Mesendoderm (in vitro differentiated cells): ENCODE results near the gene OR7G3.

Source experiments
- DNase-seq: peaks from one replicate; pipeline ENCODE4 v3.0.0; 2013
- H2AK5ac ChIP-seq: 2 replicates; pipeline ENCODE4 v1.6.1; 2013; ENCODE audit warnings: low read length, inconsistent platforms
- H2BK120ac ChIP-seq: 2 replicates; pipeline ENCODE4 v1.6.1; 2013; ENCODE audit warnings: low read depth, mild to moderate bottlenecking, low read length, moderate library complexity, mixed read lengths
- H2BK15ac ChIP-seq: replicated peaks from 2 replicates; pipeline ENCODE4 v1.6.1; 2013; ENCODE audit warnings: low read depth, mild to moderate bottlenecking, moderate library complexity
- H2BK5ac ChIP-seq: 2 replicates; pipeline ENCODE4 v1.6.1; 2013; ENCODE audit warnings: low read length, inconsistent platforms
- H3K18ac ChIP-seq: 2 replicates; pipeline ENCODE4 v1.6.1; 2013; ENCODE audit warnings: mild to moderate bottlenecking, low read length, mixed read lengths
- H3K23ac ChIP-seq: one replicate; pipeline ENCODE4 v1.6.1; 2013; ENCODE audit warnings: low read length
- H3K27ac ChIP-seq: 2 replicates; pipeline ENCODE4 v1.5.1; 2013; ENCODE audit warnings: low read depth, mild to moderate bottlenecking, inconsistent platforms, low read length, moderate library complexity
- H3K27me3 ChIP-seq: 2 replicates; pipeline ENCODE4 v1.6.1; 2013; ENCODE audit warnings: low read length, control low read depth, mild to moderate bottlenecking, inconsistent platforms; ENCODE audit not compliant: insufficient read depth, poor library complexity
- H3K36me3 ChIP-seq: 2 replicates; pipeline ENCODE4 v1.6.1; 2013; ENCODE audit warnings: low read length, inconsistent platforms; ENCODE audit not compliant: control insufficient read depth, insufficient read depth
- H3K4ac ChIP-seq: one replicate; pipeline ENCODE4 v1.6.1; 2013; ENCODE audit warnings: low read depth, mild to moderate bottlenecking, low read length, moderate library complexity
- H3K4me1 ChIP-seq: 2 replicates; pipeline ENCODE4 v1.6.1; 2013; ENCODE audit warnings: low read depth, low read length, inconsistent platforms; ENCODE audit not compliant: control insufficient read depth
- H3K4me2 ChIP-seq: 2 replicates; pipeline ENCODE4 v1.6.1; 2013; ENCODE audit warnings: low read length
- H3K4me3 ChIP-seq: 2 replicates; pipeline ENCODE4 v1.5.1; 2013; ENCODE audit warnings: mild to moderate bottlenecking, low read length
- H3K56ac ChIP-seq: one replicate; pipeline ENCODE4 v1.6.1; 2013; ENCODE audit warnings: low read length
- H3K79me1 ChIP-seq: 2 replicates; pipeline ENCODE4 v1.6.1; 2013; ENCODE audit warnings: low read length, inconsistent platforms
- H3K79me2 ChIP-seq: 2 replicates; pipeline ENCODE4 v1.6.1; 2013; ENCODE audit warnings: mild to moderate bottlenecking, low read length; ENCODE audit not compliant: control insufficient read depth, insufficient read depth
- H3K9ac ChIP-seq: 2 replicates; pipeline ENCODE4 v1.6.1; 2013; ENCODE audit warnings: low read length, inconsistent platforms
- H4K5ac ChIP-seq: one replicate; pipeline ENCODE4 v1.6.1; 2013; ENCODE audit warnings: low read length
- H4K8ac ChIP-seq: one replicate; pipeline ENCODE4 v1.6.1; 2013; ENCODE audit warnings: low read depth, mild to moderate bottlenecking, control low read depth, low read length, moderate library complexity
- WGBS: extraction: QIAGEN DNeasy Blood & Tissue Kit; methylation state at CpG from one replicate; pipeline ENCODE4 v1.1.7; 2013; ENCODE audit warnings: low lambda C conversion rate, missing lambda C conversion rate; ENCODE audit not compliant: insufficient coverage; ENCODE audit errors: extremely low coverage; 5-methylcytosine and 5-hydroxymethylcytosine counted together

OR7G3 gene

DNA sequence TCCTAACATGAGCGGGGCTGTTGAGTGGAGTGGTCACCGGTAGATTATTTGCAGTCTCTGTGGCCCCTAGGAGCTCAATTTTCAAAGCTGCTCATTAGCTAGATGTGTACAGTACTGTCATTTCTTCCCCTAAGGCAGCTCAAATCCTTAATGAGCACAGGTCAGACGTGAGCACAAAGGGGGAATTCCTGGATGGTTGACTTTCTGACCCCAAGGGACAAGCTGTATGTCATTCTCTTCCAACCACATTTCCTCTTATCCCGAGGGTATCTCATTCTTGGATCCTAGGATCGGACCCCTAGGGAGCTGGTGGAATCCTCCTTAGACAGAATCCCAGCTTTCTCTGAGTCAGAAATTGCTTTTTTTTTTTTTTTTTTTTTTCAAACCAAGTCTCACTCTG is 5.7 kb upstream of the OR7G3 start:
- Histone ChIP-seq H3K4me1 (no peaks in the 10 kb centered on the region), H4K5ac (no peak overlapping the region), H3K9ac (no peak overlapping the region), H2BK15ac (no peak overlapping the region), H3K4me3 (no peak overlapping the region), H2AK5ac (no peak overlapping the region), H3K18ac (no peak overlapping the region), H3K79me1 (no peaks in the 10 kb centered on the region), H2BK120ac (no peak overlapping the region), H3K56ac (no peak overlapping the region), H3K4me2 (no peak overlapping the region), H3K27ac (no peak overlapping the region), H3K23ac (no peak overlapping the region), H3K4ac (no peak overlapping the region), H4K8ac (no peak overlapping the region), H3K27me3 (no peaks in the 10 kb centered on the region), H3K36me3 (no peaks in the 10 kb centered on the region), H2BK5ac (no peak overlapping the region), H3K79me2 (no peaks in the 10 kb centered on the region)
- no CpG with 5 or more reads among the region's 5 CpGs for WGBS
- no peak for DNase-seq

DNA sequence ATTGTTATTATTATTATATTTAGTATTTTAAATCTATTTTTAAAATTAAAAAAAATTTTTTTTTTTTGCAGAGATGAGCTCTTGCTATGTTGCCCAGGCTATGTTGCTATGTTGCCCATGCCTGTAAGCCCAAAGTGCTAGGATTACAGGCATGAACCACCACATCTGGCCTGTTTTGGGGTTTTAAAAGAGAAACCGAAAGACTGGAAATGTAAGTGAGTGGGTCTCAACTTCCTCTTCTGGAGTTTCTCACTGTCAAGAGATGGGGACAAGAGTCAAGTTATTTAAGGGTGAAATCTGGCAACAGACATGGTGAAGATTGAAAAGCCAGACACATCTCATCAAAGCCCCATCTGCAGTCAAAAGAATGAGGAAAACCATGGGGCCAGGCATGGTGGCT is 4.2 kb upstream of the OR7G3 start:
- H3K4ac ChIP-seq: no peak overlapping the region

DNA sequence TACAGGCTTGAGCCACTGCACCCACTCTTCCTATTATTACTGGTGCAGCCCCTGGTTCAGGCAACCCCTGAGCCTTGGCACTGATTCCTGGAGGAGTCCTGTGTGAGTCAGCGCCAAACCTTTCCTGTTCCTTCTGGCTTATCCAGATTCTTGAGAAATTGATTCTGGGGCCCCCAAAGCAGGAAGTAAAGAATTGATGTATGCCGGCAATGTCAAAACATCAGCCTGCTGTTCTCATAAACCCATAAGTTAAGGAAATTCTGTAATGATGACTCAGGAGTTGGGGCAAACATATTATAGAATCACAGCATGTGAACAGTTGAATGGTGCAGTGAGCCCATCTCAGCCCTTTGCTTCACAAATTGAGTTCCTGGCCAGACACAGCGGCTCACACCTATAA is 1.4 kb upstream of the OR7G3 start:
- Histone ChIP-seq H2BK15ac (no peak overlapping the region), H3K23ac (no peak overlapping the region), H3K36me3 (no peaks in the 10 kb centered on the region), H2BK120ac (no peak overlapping the region), H2BK5ac (no peak overlapping the region), H3K4ac (no peak overlapping the region), H3K56ac (no peak overlapping the region), H3K4me3 (no peak overlapping the region), H4K8ac (no peak overlapping the region), H2AK5ac (no peak overlapping the region), H3K27ac (no peak overlapping the region), H3K4me1 (no peaks in the 10 kb centered on the region), H3K4me2 (no peak overlapping the region), H3K27me3 (no peaks in the 10 kb centered on the region), H4K5ac (no peak overlapping the region), H3K18ac (no peak overlapping the region), H3K79me1 (no peaks in the 10 kb centered on the region), H3K9ac (no peak overlapping the region), H3K79me2 (no peaks in the 10 kb centered on the region)
- no CpG with 5 or more reads among the region's 3 CpGs for WGBS
- DNase-seq: no peak

More for the DNA sequence above, 4.2 kb upstream of the OR7G3 start:
- Histone ChIP-seq H2BK15ac (no peak overlapping the region), H3K4me3 (no peak overlapping the region), H3K27ac (no peak overlapping the region), H3K23ac (no peak overlapping the region), H3K18ac (no peak overlapping the region), H4K8ac (no peak overlapping the region), H3K4me2 (no peak overlapping the region), H2BK5ac (no peak overlapping the region), H3K79me1 (no peaks in the 10 kb centered on the region), H4K5ac (no peak overlapping the region), H3K36me3 (no peaks in the 10 kb centered on the region), H3K79me2 (no peaks in the 10 kb centered on the region), H3K27me3 (no peaks in the 10 kb centered on the region), H2AK5ac (no peak overlapping the region), H3K56ac (no peak overlapping the region), H2BK120ac (no peak overlapping the region), H3K9ac (no peak overlapping the region), H3K4me1 (no peaks in the 10 kb centered on the region)
- WGBS: no CpG with 5 or more reads among the region's 1 CpG
- DNase-seq: no peak

DNA sequence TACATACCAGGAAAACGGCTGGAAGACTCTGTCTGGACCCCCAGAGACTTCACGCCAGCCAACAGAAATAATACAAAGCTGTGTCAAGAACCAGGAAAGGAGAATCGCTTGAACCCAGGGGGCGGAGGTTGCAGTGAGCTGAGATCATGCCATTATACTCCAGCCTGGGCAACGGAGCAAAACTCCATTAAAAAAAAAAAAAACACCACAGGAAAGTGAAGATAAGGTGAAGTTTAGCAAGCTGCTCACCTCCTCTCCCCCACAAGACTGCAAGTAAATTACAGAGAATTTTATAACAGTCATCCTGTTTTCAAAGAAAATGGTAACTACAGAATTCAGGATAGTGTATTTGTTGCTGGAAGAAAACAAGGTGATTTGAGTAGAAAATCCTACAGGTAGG is 10.2 kb downstream of the OR7G3 start:
- no peak overlapping the region for H2BK5ac ChIP-seq
- no peak overlapping the region for H3K56ac ChIP-seq
- H3K4me3 ChIP-seq: no peak overlapping the region
- no peak overlapping the region for H2BK120ac ChIP-seq
- no peak overlapping the region for H3K4ac ChIP-seq
- no peak overlapping the region for H2BK15ac ChIP-seq
- no peaks in the 10 kb centered on the region for H3K4me1 ChIP-seq
- H4K8ac ChIP-seq: no peak overlapping the region
- no peak overlapping the region for H4K5ac ChIP-seq
- H3K23ac ChIP-seq: no peak overlapping the region
- WGBS: no CpG with 5 or more reads among the region's 5 CpGs
- no peak overlapping the region for H3K4me2 ChIP-seq
- H3K18ac ChIP-seq: no peak overlapping the region
- H3K79me1 ChIP-seq: no peaks in the 10 kb centered on the region
- H3K79me2 ChIP-seq: no peaks in the 10 kb centered on the region
- H2AK5ac ChIP-seq: no peak overlapping the region
- H3K27ac ChIP-seq: no peak overlapping the region
- H3K36me3 ChIP-seq: no peaks in the 10 kb centered on the region
- no peaks in the 10 kb centered on the region for H3K27me3 ChIP-seq
- no peak overlapping the region for H3K9ac ChIP-seq
- DNase-seq: no peak

DNA sequence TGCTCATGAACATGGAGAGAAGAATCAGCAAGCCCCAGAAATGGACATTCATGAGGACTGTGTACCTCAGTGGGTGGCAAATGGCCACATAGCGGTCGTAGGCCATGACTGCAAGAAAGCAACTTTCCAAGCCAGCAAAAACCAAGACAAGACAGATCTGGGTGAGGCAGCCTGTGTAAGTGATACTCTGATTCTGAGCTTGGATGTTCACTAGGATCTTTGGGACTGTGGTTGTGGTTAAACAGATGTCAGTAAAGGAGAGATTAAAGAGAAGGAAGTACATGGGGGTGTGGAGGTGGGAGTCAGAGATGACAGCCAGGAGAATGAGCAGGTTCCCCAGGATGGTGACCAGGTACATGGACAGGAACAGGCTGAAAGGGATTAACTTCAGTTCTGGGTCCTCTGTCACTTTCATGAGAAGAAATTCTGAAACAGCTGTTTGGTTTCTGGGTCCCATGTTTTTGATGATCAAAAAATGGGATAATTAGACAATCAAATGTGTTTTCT is 11.4 kb downstream of the OR7G3 start, which contains the start of gene OR7G1:
TSS of gene OR7G1 (minus strand) at position 457 of the 507 bp plus-strand sequence. CDS start at position 457, 0 bp downstream.
- Histone ChIP-seq H3K27me3 (no peaks in the 10 kb centered on the region), H3K18ac (no peak within 1 kb of the TSS), H3K4me2 (no peak within 1 kb of the TSS), H3K4ac (no peak within 1 kb of the TSS), H2AK5ac (no peak within 1 kb of the TSS), H3K79me2 (no peaks in the 10 kb centered on the region), H2BK5ac (no peak within 1 kb of the TSS), H4K8ac (no peak within 1 kb of the TSS), H3K4me3 (no peak within 1 kb of the TSS), H3K23ac (no peak within 1 kb of the TSS), H2BK120ac (no peak within 1 kb of the TSS), H3K9ac (no peak within 1 kb of the TSS), H2BK15ac (no peak within 1 kb of the TSS), H3K27ac (no peak within 1 kb of the TSS), H3K56ac (no peak within 1 kb of the TSS), H3K4me1 (no peaks in the 10 kb centered on the region), H3K36me3 (no peaks in the 10 kb centered on the region), H3K79me1 (no peaks in the 10 kb centered on the region), H4K5ac (no peak within 1 kb of the TSS)
- WGBS: no CpG with 5 or more reads among the region's 2 CpGs
- no peak for DNase-seq

DNA sequence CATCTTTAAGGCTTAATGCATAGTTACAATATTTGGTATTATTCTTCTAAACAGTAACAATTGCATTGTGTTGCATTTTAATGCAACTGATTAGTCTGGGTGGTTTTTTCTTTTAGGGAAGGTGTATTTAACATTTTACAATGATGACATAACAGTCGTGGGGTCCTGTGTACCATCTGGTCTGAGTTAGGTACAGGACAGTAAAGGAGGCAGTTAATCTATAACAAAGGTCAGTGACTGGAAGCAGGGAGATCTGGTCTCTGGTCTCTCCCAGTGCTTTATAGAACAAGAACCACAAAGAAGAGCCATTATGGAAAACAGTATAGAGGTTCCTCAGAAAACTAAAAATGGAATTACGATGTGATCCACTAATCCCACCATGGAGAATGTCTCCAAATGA is 16.8 kb downstream of the OR7G3 start:
- Histone ChIP-seq H3K56ac (no peak overlapping the region), H3K27me3 (no peaks in the 10 kb centered on the region), H4K8ac (no peak overlapping the region), H3K18ac (no peak overlapping the region), H2BK15ac (no peak overlapping the region), H3K79me1 (no peaks in the 10 kb centered on the region), H3K4me2 (no peak overlapping the region), H3K79me2 (no peaks in the 10 kb centered on the region), H2BK120ac (no peak overlapping the region), H2AK5ac (no peak overlapping the region), H3K4me1 (no peaks in the 10 kb centered on the region), H3K27ac (no peak overlapping the region), H2BK5ac (no peak overlapping the region), H3K36me3 (no peaks in the 10 kb centered on the region), H3K4me3 (no peak overlapping the region), H3K23ac (no peak overlapping the region), H4K5ac (no peak overlapping the region), H3K4ac (no peak overlapping the region), H3K9ac (no peak overlapping the region)
- DNase-seq: no peak
- WGBS: no CpG with 5 or more reads among the region's 2 CpGs
